Colonic mucosa (tissue), 4 donors: ENCODE measurements around the gene DUS1L. TPM values are rescaled to one million over a fixed set of nuclear protein-coding genes. Genes with fewer than 3 reads are reported as not detected.

Experiments
- DNase-seq: peaks from one replicate; pipeline ENCODE4 v3.0.0-alpha.2; 2020
- H3K27ac ChIP-seq: fragments of 200-600 bp; one replicate; pipeline ENCODE4 v1.8.0; 2021
- H3K27me3 ChIP-seq: fragments of 200-600 bp; one replicate; pipeline ENCODE4 v1.8.0; 2021
- H3K36me3 ChIP-seq: fragments of 200-600 bp; one replicate; pipeline ENCODE4 v1.8.0; 2021
- H3K4me1 ChIP-seq: fragments of 200-600 bp; one replicate; pipeline ENCODE4 v1.8.0; 2021; ENCODE audit warnings: mild to moderate bottlenecking
- H3K4me3 ChIP-seq: fragments of 200-600 bp; one replicate; pipeline ENCODE4 v1.8.0; 2021
- H3K9ac ChIP-seq, 2 donors: one replicate each; pipeline ENCODE4 v1.7.0; 2013; ENCODE audit warnings: control low read depth in 2 of 2, low read depth in 2 of 2, low read length in 2 of 2
- H3K9me3 ChIP-seq: fragments of 200-600 bp; one replicate; pipeline ENCODE4 v1.8.0; 2021
- intact Hi-C: fragments of 100-400 bp; cut with DNase I; formaldehyde crosslinking; loops from one replicate; pipeline ENCODE4 v1.14.1; 2022
- total RNA-seq, 2 donors: library from RNA; stranded (reverse); fragmentation: NEBNext Ultra II Directional in 1 of 2; extraction: Animal tissue kit (Norgen Biotek cat#: 25700) in 1 of 2; gene quantifications; one replicate each; pipeline ENCODE4 v1.2.1, GENCODE V29; 2021
- TF ChIP-seq, protein P1 (sequence below): fragments of 200-600 bp; IDR thresholded peaks from one replicate; pipeline ENCODE4 v1.8.0; 2022; ENCODE audit warnings: antibody characterized with exemption, mild to moderate bottlenecking
- donor health status: healthy.
- donor health status: DM: no; HTN: no; CAD: no.
- donor health status: DM: no; HTN: no; CAD: no.

Gene DUS1L
- total RNA-seq, 2 donors from 2014 or later = 113 to 253 TPM

DNA sequence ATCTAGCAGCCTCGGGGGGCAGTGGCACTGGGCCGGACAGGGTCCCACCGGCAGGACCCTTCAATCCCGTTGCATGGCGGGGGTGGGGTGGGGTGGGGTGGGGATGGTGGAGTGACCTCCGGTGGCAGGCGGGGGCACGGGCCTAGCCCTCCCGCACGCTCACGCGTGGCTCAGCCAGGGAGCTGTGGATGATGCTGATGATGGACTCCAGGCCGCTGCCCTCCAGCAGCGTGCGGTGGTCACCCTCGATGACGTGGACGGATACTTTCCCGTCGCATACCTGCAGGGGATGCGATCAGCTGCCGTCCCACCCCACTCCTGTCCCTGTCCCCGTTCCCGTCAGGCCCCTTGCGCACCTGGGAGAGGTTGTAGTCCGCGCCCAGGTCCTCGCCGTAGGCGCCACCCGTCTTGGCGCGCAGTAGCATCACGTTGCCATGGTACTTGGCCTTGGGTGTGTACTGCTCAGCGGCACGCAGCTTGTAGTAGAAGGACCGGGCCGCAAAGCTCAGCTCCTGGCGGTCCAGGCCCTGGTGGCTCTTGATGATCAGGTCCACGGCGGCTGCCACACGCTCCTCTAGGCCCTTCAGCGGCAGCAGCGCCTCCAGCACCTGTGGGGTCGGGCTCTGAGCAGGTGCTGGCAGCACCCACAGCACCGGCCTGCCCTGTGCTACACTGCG, 13.5 kb upstream of the DUS1L start:
- no peak overlapping the region for H3K9ac ChIP-seq
- no peaks in the 10 kb centered on the region for H3K9me3 ChIP-seq
- TF ChIP-seq, protein P1, sequence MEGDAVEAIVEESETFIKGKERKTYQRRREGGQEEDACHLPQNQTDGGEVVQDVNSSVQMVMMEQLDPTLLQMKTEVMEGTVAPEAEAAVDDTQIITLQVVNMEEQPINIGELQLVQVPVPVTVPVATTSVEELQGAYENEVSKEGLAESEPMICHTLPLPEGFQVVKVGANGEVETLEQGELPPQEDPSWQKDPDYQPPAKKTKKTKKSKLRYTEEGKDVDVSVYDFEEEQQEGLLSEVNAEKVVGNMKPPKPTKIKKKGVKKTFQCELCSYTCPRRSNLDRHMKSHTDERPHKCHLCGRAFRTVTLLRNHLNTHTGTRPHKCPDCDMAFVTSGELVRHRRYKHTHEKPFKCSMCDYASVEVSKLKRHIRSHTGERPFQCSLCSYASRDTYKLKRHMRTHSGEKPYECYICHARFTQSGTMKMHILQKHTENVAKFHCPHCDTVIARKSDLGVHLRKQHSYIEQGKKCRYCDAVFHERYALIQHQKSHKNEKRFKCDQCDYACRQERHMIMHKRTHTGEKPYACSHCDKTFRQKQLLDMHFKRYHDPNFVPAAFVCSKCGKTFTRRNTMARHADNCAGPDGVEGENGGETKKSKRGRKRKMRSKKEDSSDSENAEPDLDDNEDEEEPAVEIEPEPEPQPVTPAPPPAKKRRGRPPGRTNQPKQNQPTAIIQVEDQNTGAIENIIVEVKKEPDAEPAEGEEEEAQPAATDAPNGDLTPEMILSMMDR = no peak
- no peak overlapping the region for H3K4me3 ChIP-seq
- no peak for DNase-seq
- no peak overlapping the region for H3K27ac ChIP-seq
- no peaks in the 10 kb centered on the region for H3K4me1 ChIP-seq
- peaks cover 26% of the 10 kb centered on the region for H3K36me3 ChIP-seq
- intact Hi-C loops = no loop called here
- H3K27me3 ChIP-seq = no peaks in the 10 kb centered on the region

DNA sequence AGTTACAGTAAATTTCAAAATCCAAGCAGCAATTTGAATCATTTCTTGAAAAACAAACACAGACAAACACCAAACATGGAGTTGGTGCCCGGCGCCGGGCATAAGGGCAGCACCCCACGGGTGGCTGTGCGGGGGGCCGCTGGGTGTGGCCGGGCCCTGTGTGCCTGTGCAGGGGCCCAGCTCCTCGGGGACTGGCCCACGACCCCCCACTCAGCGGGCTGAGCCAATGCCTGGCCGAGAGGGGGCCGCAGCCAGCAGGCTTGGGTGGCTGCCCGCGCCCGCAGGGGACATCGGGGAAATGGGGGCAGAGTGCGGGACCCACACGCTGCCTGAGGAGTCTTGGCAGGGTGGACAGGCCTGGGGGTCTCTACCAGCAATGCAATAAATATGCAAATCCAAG, 12.8 kb upstream of the DUS1L start:
- H3K27ac ChIP-seq = no peak overlapping the region
- H3K4me1 ChIP-seq = no peaks in the 10 kb centered on the region
- no peaks in the 10 kb centered on the region for H3K27me3 ChIP-seq
- intact Hi-C loops = no loop called here
- DNase-seq = no peak
- H3K36me3 ChIP-seq = peaks cover 24% of the 10 kb centered on the region
- TF ChIP-seq, protein P1 = no peak
- no peak overlapping the region for H3K9ac ChIP-seq
- H3K4me3 ChIP-seq = no peak overlapping the region
- no peaks in the 10 kb centered on the region for H3K9me3 ChIP-seq

DNA sequence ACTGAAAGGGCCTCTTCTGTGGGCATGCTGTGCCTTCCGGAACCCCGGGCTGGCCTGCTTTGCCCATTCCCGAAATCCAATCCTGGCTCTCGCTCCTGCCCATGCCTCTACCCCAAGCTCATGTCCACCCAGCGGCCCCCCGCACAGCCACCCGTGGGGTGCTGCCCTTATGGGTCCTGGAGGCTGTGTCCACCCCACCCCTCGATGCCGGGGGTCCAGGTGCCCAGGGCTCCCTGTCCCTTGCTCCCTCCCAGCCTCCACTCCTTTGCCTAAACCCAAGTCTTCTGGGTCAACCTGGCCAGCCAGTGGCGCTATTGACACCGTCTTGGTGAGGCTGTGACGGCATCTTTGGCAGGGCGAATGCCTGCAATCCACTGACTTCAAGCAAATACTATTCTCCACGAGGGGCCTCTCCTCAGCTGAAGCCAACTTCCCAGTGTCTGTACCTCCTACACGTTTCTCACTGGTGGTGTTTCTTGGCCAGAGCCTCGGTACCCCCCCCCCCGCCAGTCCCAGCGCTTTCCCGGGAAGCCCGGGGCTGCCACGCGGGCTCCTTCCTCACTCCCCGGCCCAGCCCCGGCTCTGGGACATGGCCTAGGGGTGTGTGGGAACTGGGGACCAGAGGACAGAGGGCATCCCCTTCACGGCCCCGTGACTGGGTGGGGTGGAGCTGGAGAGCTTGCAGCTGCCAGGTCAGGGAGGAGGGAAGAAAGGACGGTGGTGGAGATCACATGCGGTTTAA, 12.2 kb upstream of the DUS1L start:
- Histone ChIP-seq H3K4me3 (no peak overlapping the region), H3K9me3 (no peaks in the 10 kb centered on the region), H3K27ac (no peak overlapping the region), H3K9ac (no peak overlapping the region), H3K27me3 (no peaks in the 10 kb centered on the region), H3K4me1 (no peaks in the 10 kb centered on the region), H3K36me3 (peaks cover 17% of the 10 kb centered on the region)
- TF ChIP-seq, protein P1 = no peak
- intact Hi-C loops = no loop called here
- no peak for DNase-seq

DNA sequence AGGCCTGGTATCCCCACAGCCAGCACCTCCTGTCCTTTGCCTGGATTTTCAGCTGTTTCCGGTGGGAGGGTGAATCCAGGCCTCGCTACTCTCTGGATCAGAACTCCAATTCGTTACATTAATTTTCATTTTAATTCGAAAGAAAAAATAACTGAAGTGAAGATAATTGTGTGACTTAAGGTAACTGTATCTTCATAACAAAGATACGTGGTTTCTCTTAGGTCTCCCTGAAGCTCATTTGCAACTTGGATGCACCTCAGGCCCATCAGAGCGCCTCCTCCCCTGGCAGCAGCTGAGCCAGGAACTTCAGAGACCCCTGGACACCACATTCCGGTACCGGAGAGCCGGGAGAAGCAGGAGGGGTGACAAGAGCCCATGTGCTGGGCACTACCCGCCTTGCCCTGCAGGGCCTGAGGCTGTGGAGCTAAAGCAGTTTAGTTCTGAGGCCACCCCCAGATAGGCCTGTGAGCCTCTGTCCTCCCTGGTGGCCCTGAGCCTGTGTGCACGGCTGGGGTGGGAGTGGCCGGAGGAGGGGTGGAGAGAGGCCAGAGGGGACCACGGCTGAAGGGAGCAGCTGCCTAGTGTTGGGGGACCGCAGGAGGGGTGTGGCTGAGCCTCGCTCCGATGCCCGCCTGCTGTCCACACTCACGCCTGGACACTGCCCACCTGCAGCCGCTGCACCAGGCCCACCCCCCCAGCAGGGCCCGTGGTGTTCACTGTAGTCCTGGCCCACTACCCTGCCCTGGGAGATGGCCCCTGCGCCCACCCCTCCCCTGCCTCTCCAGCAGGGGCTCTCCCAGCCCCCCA, 11.4 kb upstream of the DUS1L start:
- Histone ChIP-seq H3K4me1 (no peaks in the 10 kb centered on the region), H3K36me3 (peaks cover 11% of the 10 kb centered on the region), H3K4me3 (no peak overlapping the region), H3K9me3 (no peaks in the 10 kb centered on the region), H3K9ac (no peak overlapping the region), H3K27me3 (no peaks in the 10 kb centered on the region), H3K27ac (no peak overlapping the region)
- TF ChIP-seq, protein P1 = no peak
- intact Hi-C loops = no loop called here
- DNase-seq = no peak

DNA sequence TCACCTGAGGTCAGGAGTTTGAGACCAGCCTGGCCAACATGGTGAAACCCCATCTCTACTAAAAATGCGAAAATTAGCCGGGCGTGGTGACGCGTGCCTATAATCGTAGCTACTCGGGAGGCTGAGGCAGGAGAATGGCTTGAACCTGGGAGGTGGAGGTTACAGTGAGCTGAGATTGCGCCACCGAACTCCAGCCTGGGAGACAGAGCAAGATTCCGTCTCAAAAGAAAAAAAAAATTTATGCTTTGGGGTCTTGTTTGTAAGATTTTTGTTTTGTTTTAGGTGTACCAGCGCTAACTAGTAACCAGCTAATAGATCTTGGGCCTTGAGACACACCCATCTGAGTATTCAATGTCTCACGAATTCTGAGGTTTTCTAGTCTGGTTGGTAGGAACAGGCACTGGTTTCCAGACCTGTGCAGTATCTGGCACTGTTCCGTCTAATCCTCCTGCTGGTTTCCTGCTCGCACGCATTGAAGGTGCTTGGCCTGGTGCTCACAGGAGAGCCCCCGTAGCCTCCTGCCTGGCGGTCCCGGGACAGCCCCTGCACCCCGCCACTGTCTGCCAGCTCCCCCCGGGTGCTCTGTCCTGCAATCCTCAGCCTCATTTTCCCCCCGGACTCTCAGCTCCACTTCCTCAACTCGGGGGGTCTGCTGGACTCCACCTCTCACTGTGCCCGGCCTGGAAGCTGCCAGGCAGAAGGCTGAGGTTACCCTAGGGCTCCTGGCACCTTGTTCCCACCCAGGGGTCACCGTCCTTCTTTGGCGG, 10.6 kb upstream of the DUS1L start:
- TF ChIP-seq, protein P1 = no peak

More for the DNA sequence above, 10.6 kb upstream of the DUS1L start:
- intact Hi-C loops = no loop called here
- Histone ChIP-seq H3K9ac (no peak overlapping the region), H3K27ac (no peak overlapping the region), H3K9me3 (no peaks in the 10 kb centered on the region), H3K36me3 (peaks cover 10% of the 10 kb centered on the region), H3K4me1 (no peaks in the 10 kb centered on the region), H3K27me3 (no peaks in the 10 kb centered on the region), H3K4me3 (no peak overlapping the region)
- DNase-seq = no peak
